ENCODE data around the gene ENTREP1.
"Not testable (repeated sequence)": the region's sequence is repeated elsewhere in the genome, so short reads cannot be mapped to it uniquely, and the experiment has no call there.

ENTREP1 gene

GRCh38 chr9:69371001-69371400 is 46.0 kb downstream of the ENTREP1 start:
- no peak for DNase-seq (ENCODE audit: low read depth)

DNA sequence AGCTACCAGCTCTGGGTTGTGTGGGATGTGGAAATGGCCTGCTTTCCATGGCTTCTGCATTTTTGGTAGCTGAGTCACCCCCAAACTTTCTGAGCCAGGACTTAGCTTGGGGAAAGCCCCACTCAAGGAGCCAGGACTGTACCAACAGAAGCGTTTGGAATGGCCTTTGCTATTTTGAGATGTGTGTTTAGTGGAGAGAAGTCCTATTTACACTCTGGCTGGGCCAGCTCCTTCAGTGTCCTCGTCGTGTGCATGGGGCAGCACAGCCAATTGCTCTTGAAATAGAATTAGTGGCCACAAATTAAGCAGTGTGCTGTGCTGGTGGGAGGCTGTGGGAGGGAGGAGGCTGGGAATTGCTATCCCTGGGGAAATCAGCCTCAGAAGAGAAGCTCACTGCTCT is 51.6 kb downstream of the ENTREP1 start:
- DNase-seq (ENCODE audit: low read depth), result no peak

GRCh38 chr9:69377291-69377690 is 52.3 kb downstream of the ENTREP1 start:
- no peak for DNase-seq (ENCODE audit: low read depth)

DNA sequence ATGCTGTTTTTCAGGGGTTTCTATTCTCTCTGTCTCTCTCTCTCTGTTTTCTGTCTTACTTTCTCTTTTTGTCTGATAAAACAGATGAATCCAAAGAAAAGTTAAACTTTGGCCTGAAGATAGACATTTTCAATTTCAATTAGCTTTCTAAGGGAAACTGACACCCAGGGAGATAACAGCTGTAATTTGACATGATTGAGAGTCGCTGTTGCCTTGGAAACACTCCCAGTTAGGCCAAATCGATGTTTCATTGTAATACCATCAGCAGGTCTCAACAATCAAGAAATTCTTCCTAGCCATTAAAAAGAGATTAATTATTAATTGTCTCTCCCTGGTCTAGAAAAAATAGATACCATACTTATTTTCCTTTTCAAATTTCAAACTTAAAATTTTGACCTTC is 53.0 kb downstream of the ENTREP1 start:
- DNase-seq (ENCODE audit: low read depth), result no peak

GRCh38 chr9:69379270-69379982 is 54.4 kb downstream of the ENTREP1 start:
- DNase-seq (ENCODE audit: low read depth), result no peak

GRCh38 chr9:69380301-69380700 is 55.3 kb downstream of the ENTREP1 start:
- DNase-seq (ENCODE audit: low read depth), result no peak

DNA sequence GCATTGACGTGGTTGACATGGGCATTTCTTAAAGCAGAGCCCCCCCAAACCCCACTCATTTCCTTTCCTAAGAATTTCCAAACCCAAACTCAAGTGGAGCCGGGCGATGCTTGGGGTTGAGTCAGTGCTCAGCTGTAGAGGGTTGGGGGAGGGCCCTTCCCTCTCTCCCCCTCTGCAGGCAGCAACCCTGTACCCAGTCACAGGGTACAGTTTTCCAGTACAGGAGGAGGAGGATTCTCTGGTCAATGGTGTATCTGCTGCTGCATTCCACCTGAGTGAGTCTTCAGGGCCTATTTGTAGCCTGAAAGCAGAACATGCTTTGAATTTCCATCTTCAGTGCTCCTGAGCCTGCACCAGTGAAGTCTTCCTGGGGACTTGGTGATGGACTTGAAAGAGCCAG is 55.8 kb downstream of the ENTREP1 start:
- no peak for DNase-seq (ENCODE audit: low read depth)

DNA sequence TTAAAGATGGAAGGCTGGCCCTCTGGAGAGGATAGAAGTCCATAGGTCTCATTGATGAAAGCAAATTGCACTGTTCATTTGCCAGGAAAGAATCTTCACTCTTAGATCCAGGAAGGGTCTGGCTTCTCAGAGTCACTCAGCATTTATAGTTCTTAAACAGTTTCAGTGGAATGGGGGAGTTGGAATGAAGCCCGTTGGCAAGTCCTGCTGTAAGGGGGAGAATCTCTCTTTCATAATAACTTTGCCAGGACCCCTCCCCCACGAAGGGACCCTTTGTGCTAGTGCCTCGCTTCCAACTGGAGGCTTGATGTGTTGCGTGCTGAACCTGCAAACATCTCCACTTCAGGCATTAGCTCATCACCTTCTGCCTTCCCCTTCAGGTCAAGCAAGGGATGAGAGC is 57.1 kb downstream of the ENTREP1 start:
- no peak for DNase-seq (ENCODE audit: low read depth)

- no peak for DNase-seq (ENCODE audit: low read depth)
These were observed 60.6 kb downstream of the ENTREP1 start for GRCh38 chr9:69385581-69386033.

GRCh38 chr9:69386651-69387050 is 61.6 kb downstream of the ENTREP1 start:
- DNase-seq (ENCODE audit: low read depth), result no peak

GRCh38 chr9:69388596-69388995 is 63.6 kb downstream of the ENTREP1 start:
- DNase-seq (ENCODE audit: low read depth), result no peak

DNA sequence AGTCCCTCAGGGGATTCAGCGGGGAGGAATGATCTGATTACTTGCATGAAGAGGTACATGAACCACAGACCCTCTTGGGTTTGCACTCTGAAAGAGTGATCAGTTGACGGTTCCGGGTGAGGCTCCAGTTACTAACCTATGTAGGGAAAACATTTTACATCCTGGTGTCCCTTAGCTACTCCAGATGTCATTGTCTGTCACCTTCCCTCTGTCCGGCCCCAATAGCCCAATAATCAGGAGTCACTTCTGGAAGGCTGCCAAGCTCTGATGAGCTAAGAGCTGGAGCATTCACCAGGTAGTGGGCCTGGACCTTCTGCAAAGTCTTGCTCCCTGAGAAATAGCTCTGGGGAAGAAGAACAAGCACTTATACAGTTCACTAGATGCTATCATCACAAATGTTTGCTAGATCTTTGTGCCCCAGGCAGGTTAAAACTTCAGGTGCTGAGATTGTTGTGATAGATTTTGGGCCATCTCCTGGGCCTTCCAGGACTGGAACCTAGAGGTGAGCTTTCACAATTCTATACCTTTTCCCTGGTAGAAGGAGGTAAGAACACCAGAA is 64.5 kb downstream of the ENTREP1 start:
- DNase-seq (ENCODE audit: low read depth), result no peak

GRCh38 chr9:69391487-69391886 is 66.5 kb downstream of the ENTREP1 start:
- DNase-seq (ENCODE audit: low read depth), result no peak

DNA sequence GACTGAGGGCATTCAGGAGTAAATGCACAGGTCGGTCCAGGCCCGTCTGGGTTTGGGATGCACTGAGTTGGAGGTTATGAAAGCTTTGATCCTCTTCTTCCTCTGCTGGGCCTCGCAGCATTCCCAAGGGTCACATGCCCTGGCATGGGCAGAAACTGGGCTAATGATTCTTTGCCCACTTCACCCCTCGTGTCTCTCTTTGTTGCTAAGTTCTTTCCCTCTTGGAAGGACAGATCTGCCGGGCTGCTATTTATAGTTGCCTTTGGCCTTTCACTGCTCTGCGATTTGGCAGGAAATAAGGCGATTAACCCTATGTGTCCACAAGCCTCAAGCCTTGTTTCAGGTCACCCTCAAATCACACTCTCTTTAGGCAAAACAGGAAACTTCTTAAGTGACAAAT is 66.9 kb downstream of the ENTREP1 start:
- DNase-seq (ENCODE audit: low read depth), result no peak

GRCh38 chr9:69392826-69393225 is 67.8 kb downstream of the ENTREP1 start:
- no peak for DNase-seq (ENCODE audit: low read depth)

GRCh38 chr9:69393425-69393824 is 68.4 kb downstream of the ENTREP1 start:
- no peak for DNase-seq (ENCODE audit: low read depth)

DNA sequence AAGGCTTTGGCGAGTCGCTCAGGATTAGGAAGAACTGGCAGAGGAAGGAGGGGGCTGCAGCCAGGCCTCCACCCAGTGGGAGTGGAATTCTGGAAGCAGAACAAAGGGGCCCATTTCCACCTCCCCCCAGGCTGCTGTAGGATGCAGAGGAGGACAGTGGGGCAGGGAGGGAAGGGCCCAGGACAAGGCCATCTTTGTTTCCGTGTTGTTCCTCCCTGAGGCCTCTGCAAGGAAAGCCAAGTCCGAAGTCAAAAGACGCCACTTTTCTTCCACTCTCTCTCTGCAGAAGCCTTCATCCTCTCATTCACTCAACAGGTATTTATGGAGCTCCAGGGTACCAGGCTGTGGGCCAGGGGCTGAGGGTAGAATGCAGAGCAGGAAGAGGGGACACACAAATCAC is 70.7 kb downstream of the ENTREP1 start:
- no peak for DNase-seq (ENCODE audit: low read depth)

GRCh38 chr9:69396759-69397158 is 71.7 kb downstream of the ENTREP1 start:
- DNase-seq (ENCODE audit: low read depth), result no peak

GRCh38 chr9:69397384-69398214 is 72.6 kb downstream of the ENTREP1 start:
- DNase-seq (ENCODE audit: low read depth), result no peak

DNA sequence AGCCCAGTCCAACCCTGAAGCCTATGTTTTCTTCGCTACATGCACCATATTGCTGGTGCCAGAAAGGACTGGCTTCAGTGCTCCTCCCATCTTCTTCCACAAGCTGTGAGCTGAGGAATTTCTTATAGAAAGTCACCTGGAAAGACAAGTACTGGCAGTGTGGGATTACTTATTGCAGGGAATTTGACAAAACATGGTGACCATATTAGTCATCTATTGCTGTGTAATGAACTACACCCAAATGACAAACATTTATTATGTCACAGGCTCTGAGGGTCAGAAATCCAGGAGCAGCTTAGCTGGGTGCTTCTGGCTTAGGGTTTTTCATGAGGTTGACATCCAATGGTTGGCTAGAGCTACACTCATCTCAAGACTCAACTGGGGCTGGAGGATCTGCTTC is 75.5 kb downstream of the ENTREP1 start:
- DNase-seq (ENCODE audit: low read depth), result no peak

GRCh38 chr9:69409936-69410335 is 84.9 kb downstream of the ENTREP1 start:
- not testable (repeated sequence) for DNase-seq (ENCODE audit: low read depth)

DNA sequence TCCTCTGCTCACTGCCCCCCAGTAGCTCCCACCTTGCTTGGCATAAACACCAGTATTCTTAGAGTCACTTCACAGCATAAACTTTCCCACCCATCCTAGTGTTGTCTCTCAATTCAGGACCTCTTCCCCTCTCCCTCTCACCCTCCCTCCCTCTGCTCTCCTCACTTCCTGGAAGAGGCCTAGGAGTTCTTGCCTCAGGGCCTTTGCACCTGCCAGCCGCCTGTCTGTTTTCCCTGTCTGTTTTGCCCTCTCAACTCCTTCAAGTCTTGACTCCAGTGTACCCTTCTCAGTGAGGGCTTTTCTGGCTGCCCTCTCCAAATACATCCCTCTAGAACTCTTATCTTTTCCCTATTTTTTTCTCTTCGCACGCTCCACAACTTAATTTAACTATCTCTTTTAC is 86.2 kb downstream of the ENTREP1 start:
- no peak for DNase-seq (ENCODE audit: low read depth)

Measured in stimulated activated CD8-positive, alpha-beta memory T cell treated with anti-CD3 and anti-CD28 coated beads, Interleukin-12 subunit alpha, Interleukin-12 subunit beta, amount 100 ng/mL, for 1 hour (primary cell).